Transverse colon (tissue), 4 donors: ENCODE data around the gene EPHB2.

ENCODE experiments used
- CTCF ChIP-seq, 5 experiments: fragments of 200-600 bp in 3 of 5; fragments of 450-650 bp in 2 of 5; sonication (generic) in 3 of 5; IDR thresholded peaks; 1 replicate in 2 of 5; 2 replicates in 3 of 5; pipeline ENCODE4 v1.5.1; 2016 to 2017; ENCODE audit warnings: antibody characterized with exemption in 5 of 5, inconsistent platforms in 3 of 5, mild to moderate bottlenecking in 2 of 5, moderate library complexity in 1 of 5
- EP300 ChIP-seq: sonication (generic); formaldehyde crosslinking; IDR thresholded peaks from one replicate; pipeline ENCODE4 v1.6.1; 2017; ENCODE audit warnings: antibody characterized with exemption, low read depth
- POLR2A ChIP-seq: fragments of 450-650 bp; IDR thresholded peaks from one replicate; pipeline ENCODE4 v1.6.1; 2016; ENCODE audit warnings: antibody characterized with exemption, mild to moderate bottlenecking, moderate library complexity
- POLR2AphosphoS5 ChIP-seq, 3 donors: sonication (generic); formaldehyde crosslinking; IDR thresholded peaks; one replicate each; pipeline ENCODE4 v1.6.1; 2016; ENCODE audit warnings: antibody characterized with exemption in 3 of 3

- TF ChIP-seq CTCF (IDR thresholded peaks at IDR 0.05): no peak
- no peak for TF ChIP-seq POLR2A
- TF ChIP-seq POLR2AphosphoS5 (IDR thresholded peaks at IDR 0.05): no peak
- TF ChIP-seq EP300: no peak
These were observed 32.4 kb upstream of the EPHB2 start for GRCh38 chr1:22677931-22678896.
